HepG2 (cell line): Measurements from ENCODE around the gene IKZF3. TPM values are rescaled to one million over a fixed set of nuclear protein-coding genes. Genes with fewer than 3 reads are reported as not detected.

Source experiments
- FOXJ3 ChIP-seq: sonication (generic); formaldehyde crosslinking; IDR thresholded peaks from 2 replicates; pipeline ENCODE4 v1.4.0; 2020; ENCODE audit warnings: missing genetic modification reagents, mild to moderate bottlenecking, borderline replicate concordance
- MIER3 ChIP-seq: IDR thresholded peaks from 2 replicates; pipeline ENCODE4 v1.6.1; 2016; ENCODE audit warnings: missing compliant biosample characterization, borderline replicate concordance
- MXD4 ChIP-seq: IDR thresholded peaks from 2 replicates; pipeline ENCODE4 v1.6.1; 2016; ENCODE audit warnings: mild to moderate bottlenecking, missing biosample characterization, missing genetic modification reagents
- NFE2 ChIP-seq: sonication (generic); formaldehyde crosslinking; IDR thresholded peaks from 2 replicates; pipeline ENCODE4 v1.4.0; 2020; ENCODE audit warnings: missing genetic modification reagents
- NKX3-1 ChIP-seq: sonication (generic); formaldehyde crosslinking; IDR thresholded peaks from 2 replicates; pipeline ENCODE4 v1.5.0; 2020; ENCODE audit warnings: missing genetic modification reagents
- PHB2 ChIP-seq: fragments of 450-650 bp; IDR thresholded peaks from 2 replicates; pipeline ENCODE4 v1.6.1; 2018; ENCODE audit not compliant: partially characterized antibody
- PITX1 ChIP-seq: sonication (generic); formaldehyde crosslinking; IDR thresholded peaks from 2 replicates; pipeline ENCODE4 v1.5.1; 2020; ENCODE audit warnings: mild to moderate bottlenecking, missing genetic modification reagents
- RERE ChIP-seq: IDR thresholded peaks from 2 replicates; pipeline ENCODE4 v1.6.1; 2016; ENCODE audit warnings: low read depth, missing genetic modification reagents, missing compliant biosample characterization
- SAP130 ChIP-seq: IDR thresholded peaks from 2 replicates; pipeline ENCODE4 v1.6.1; 2016; ENCODE audit warnings: low read depth
- SOX13 ChIP-seq, 3 experiments: fragments of 450-650 bp in 1 of 3; sonication (generic) in 1 of 3; formaldehyde crosslinking in 1 of 3; IDR thresholded peaks in 2 of 3; conservative IDR thresholded peaks in 1 of 3; 2 replicates each; pipeline versions ENCODE4 v1.5.0 to v1.6.1; 2016 to 2020; ENCODE audit warnings: antibody characterized with exemption in 1 of 3, mild to moderate bottlenecking in 1 of 3, missing compliant biosample characterization in 1 of 3, missing genetic modification reagents in 1 of 3, moderate library complexity in 1 of 3
- TAF15 ChIP-seq: fragments of 200-400 bp; formaldehyde crosslinking; IDR thresholded peaks from one replicate; pipeline ENCODE4 v1.6.1; 2018; ENCODE audit warnings: mild to moderate bottlenecking, low read depth, low read length; ENCODE audit not compliant: poor library complexity, severe bottlenecking
- THAP9 ChIP-seq: sonication (generic); formaldehyde crosslinking; IDR thresholded peaks from 2 replicates; pipeline ENCODE4; 2020; ENCODE audit warnings: missing genetic modification reagents, mild to moderate bottlenecking, borderline replicate concordance
- ZNF331 ChIP-seq: sonication (generic); formaldehyde crosslinking; IDR thresholded peaks from 2 replicates; pipeline ENCODE4 v1.4.0; 2020; ENCODE audit warnings: missing genetic modification reagents
- ZNF704 ChIP-seq: sonication (generic); formaldehyde crosslinking; IDR thresholded peaks from 2 replicates; pipeline ENCODE4 v1.8.1; 2023; ENCODE audit warnings: mild to moderate bottlenecking, inconsistent platforms, moderate library complexity, missing genetic modification reagents, borderline replicate concordance
- polyA plus RNA-seq, 8 experiments: library from polyadenylated mRNA; depleted of rRNA in 3 of 8; stranded (reverse) in 7 of 8; unstranded in 1 of 8; fragments of >200 nt; fragmentation: Illumina TruSeq in 4 of 8; extraction: Trizol in 4 of 8; gene quantifications; 2 replicates each; pipeline versions ENCODE4 v1.2.1 to v1.2.3, GENCODE V29; 2011 to 2016; ENCODE audit warnings: low read depth in 4 of 8, missing spikeins in 1 of 8, mixed read lengths in 1 of 8; ENCODE audit not compliant: insufficient read depth in 1 of 8
- total RNA-seq, 5 experiments: library from RNA; depleted of rRNA; stranded (reverse); fragments of >200 nt; fragmentation: Illumina TruSeq; extraction: Trizol; gene quantifications; 2 replicates each; pipeline ENCODE4 v1.2.3, GENCODE V29; 2016; ENCODE audit warnings: low read depth in 1 of 5
- TF ChIP-seq, protein P1 (sequence below): sonication (generic); formaldehyde crosslinking; conservative IDR thresholded peaks from 2 replicates; pipeline ENCODE4 v1.4.0; 2020; ENCODE audit warnings: missing genetic modification reagents

IKZF3 gene
- total and polyA plus RNA-seq, 2 of the 13 experiments (the other 11 are each of a cell fraction or from before 2014, with no cell fraction given): not detected

DNA sequence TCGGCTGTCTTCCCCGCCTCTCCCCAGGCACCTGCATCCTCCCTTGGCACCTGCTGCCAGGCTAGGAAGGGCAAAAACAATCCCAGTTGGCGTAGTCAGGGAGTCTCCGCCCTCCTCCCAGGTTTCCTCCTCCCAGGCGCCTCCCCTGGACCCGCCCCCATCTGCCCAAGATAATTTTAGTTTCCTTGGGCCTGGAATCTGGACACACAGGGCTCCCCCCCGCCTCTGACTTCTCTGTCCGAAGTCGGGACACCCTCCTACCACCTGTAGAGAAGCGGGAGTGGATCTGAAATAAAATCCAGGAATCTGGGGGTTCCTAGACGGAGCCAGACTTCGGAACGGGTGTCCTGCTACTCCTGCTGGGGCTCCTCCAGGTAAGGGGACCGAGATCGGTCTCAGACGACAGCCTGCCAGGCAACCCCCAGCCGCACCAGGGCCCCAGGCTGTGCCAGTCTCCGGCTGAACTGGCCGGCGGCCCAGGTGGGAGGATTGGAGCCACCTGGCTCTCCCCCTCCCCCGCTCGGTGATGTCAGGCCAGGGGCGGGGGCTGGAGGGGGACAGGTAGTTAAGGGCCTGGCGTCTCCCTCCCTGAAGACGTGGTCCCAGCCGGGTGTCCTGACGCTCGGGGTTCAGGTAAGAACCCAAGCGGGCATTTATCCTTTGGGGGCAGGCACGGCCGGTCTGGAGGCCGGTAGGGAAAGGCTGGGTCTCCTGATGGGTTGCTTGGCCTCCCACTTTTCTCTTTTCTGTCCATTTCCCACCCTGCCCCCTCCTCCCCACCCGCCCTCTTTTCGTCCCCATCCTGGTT is 126.1 kb downstream of the IKZF3 start, which contains the start of gene GRB7 (continued):
- TF ChIP-seq ZNF704 (CRISPR knock-in tag) (peak; percentile 80; the same call in 1 of the 2 replicates), SAP130 (CRISPR knock-in tag) (peak; percentile 74), THAP9 (CRISPR knock-in tag) (peak; percentile 60), NKX3-1 (CRISPR knock-in tag) (peak; percentile 43; the same call in 1 of the 2 replicates), RERE (CRISPR knock-in tag) (no peak), NFE2 (CRISPR knock-in tag) (no peak), PITX1 (CRISPR knock-in tag) (no peak), FOXJ3 (CRISPR knock-in tag) (0 out of 2 replicates have a peak, but pooled peaks have one; percentile 19), SOX13 (IDR thresholded peaks at IDR 0.05) (peak; percentile 56; the same call in 1 of the 2 replicates), SOX13 (CRISPR knock-in tag; conservative IDR thresholded peaks at IDR 0.05 in 1 of 2, IDR thresholded peaks at IDR 0.05 in 1 of 2) (0 out of 4 replicates have a peak, but pooled peaks of 1 of the 2 experiments have one; percentile 61), PHB2 (no peak), MXD4 (CRISPR knock-in tag) (no peak), TAF15 (peak; percentile 36), ZNF331 (CRISPR knock-in tag) (no peak), MIER3 (CRISPR knock-in tag) (no peak)
- TF ChIP-seq, protein P1, sequence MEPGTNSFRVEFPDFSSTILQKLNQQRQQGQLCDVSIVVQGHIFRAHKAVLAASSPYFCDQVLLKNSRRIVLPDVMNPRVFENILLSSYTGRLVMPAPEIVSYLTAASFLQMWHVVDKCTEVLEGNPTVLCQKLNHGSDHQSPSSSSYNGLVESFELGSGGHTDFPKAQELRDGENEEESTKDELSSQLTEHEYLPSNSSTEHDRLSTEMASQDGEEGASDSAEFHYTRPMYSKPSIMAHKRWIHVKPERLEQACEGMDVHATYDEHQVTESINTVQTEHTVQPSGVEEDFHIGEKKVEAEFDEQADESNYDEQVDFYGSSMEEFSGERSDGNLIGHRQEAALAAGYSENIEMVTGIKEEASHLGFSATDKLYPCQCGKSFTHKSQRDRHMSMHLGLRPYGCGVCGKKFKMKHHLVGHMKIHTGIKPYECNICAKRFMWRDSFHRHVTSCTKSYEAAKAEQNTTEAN (CRISPR knock-in tag): peak; percentile 57; the same call in 1 of the 2 replicates
